ENCODE results near the gene SH3RF3. TPM values are rescaled to one million over a fixed set of nuclear protein-coding genes. Genes with fewer than 3 reads are reported as not detected.

SH3RF3 gene
- total and polyA plus RNA-seq, 2 of the 13 experiments (the other 11 are each of a cell fraction or from before 2014, with no cell fraction given) = 0.04 TPM; not detected in 1

DNA sequence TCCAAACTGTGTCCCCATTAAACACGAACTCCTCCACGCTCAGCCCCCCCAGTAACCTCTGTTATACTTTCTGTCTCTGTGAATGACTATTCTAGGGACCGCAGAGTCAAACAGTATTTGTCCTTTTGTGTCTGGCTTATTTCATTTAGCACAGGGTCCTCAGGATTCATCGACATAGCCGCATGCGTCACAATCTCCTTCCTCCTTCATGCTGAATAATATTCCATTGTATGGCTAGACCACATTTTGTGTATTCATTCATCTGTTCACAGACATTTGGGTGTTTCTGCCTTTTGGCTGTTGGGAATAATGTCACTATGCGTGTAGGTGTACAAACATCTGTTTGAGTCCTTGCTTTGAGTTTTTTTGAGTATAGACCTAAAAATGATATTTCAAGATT lies 80.9 kb downstream of the SH3RF3 start:
- H4K20me1 ChIP-seq (ENCODE audit: insufficient read depth, low read length) = no peaks in the 10 kb centered on the region
- ChIA-PET CTCF (ENCODE audit: low intra/inter-chr PET ratio, low total read pairs) (no interaction called here), POLR2A (no interaction called here)
- BruUV-seq (replicated peaks) = no TSS peak
- in situ Hi-C loops (cut with HindIII; ENCODE audit: extremely low pct_ligation_motif_present, low pct_unique_long_range_greater_than_20kb) (no loop called here), intact Hi-C loops (cut with micrococcal nuclease; ENCODE audit: unreplicated experiment) (loop anchor here (5.0 kb wide), 1 partner anchor 1667 kb away; no protein-coding TSS in a partner anchor)
- TF ChIP-seq FOXP1 (IDR thresholded peaks at IDR 0.05) = no peak
- TF ChIP-seq FOXP1 (CRISPR knock-in tag; IDR thresholded peaks at IDR 0.05) = no peak
- no peak for TF ChIP-seq ZNF546 (CRISPR knock-in tag; conservative IDR thresholded peaks at IDR 0.05)
- no peak for TF ChIP-seq ZMYM3 (CRISPR knock-in tag; IDR thresholded peaks at IDR 0.05)
- no peak for TF ChIP-seq ELF1 (CRISPR knock-in tag; IDR thresholded peaks at IDR 0.05)
- no peak for FAIRE-seq
- H3K4me2 ChIP-seq (ENCODE audit: low read depth, low read length) = no peak overlapping the region
- no peak overlapping the region for H3K27ac ChIP-seq (ENCODE audit: extremely low read length, insufficient read depth, low read length)
- no peaks in the 10 kb centered on the region for H3K79me2 ChIP-seq (ENCODE audit: insufficient read depth, low read length)
- ATAC-seq = no peak
- no peaks in the 10 kb centered on the region for H3K36me3 ChIP-seq (replicated peaks in 1 of 2; ENCODE audit: control insufficient read depth in 1 of 2, insufficient read depth in 2 of 2, low read length in 2 of 2)
- peaks cover 19% of the 10 kb centered on the region for H3K4me1 ChIP-seq (ENCODE audit: insufficient read depth, low read length)
- WGBS (ENCODE audit: low lambda C conversion rate) = 65% methylated on average over 7 of the region's 7 CpGs
- H3K9me3 ChIP-seq (ENCODE audit: low read length) = no peaks in the 10 kb centered on the region
- DNase-seq (ENCODE audit: low spot score) = no peak
- no peak overlapping the region for H3K9ac ChIP-seq (ENCODE audit: insufficient read depth, low read depth, low read length)
- peaks cover 0 to 9% of the 10 kb centered on the region in 2 experiments; a peak in 2 of 5 replicates for H3K27me3 ChIP-seq (ENCODE audit: control insufficient read depth in 1 of 2, insufficient read depth in 2 of 2, low read length in 2 of 2)
- no peak overlapping the region for H2AFZ ChIP-seq (ENCODE audit: low read length)
- no peak overlapping the region for H3K4me3 ChIP-seq (replicated peaks in 1 of 3; ENCODE audit: insufficient read depth in 1 of 3, low read depth in 2 of 3, low read length in 3 of 3)

- peaks cover 19% of the 10 kb centered on the region for H3K4me1 ChIP-seq (ENCODE audit: insufficient read depth, low read length)
- DNase-seq (ENCODE audit: low spot score) = no peak
- intact Hi-C loops (cut with micrococcal nuclease; ENCODE audit: unreplicated experiment) = loop anchor here (5.0 kb wide), 1 partner anchor 1667 kb away; no protein-coding TSS in a partner anchor
- TF ChIP-seq, protein P1, sequence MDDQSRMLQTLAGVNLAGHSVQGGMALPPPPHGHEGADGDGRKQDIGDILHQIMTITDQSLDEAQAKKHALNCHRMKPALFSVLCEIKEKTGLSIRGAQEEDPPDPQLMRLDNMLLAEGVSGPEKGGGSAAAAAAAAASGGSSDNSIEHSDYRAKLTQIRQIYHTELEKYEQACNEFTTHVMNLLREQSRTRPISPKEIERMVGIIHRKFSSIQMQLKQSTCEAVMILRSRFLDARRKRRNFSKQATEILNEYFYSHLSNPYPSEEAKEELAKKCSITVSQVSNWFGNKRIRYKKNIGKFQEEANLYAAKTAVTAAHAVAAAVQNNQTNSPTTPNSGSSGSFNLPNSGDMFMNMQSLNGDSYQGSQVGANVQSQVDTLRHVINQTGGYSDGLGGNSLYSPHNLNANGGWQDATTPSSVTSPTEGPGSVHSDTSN (CRISPR knock-in tag; IDR thresholded peaks at IDR 0.05; ENCODE audit: borderline replicate concordance) = no peak
- no peak for TF ChIP-seq KLF15 (CRISPR knock-in tag; IDR thresholded peaks at IDR 0.05; ENCODE audit: borderline replicate concordance)
- no peak for TF ChIP-seq NR1H2 (CRISPR knock-in tag; IDR thresholded peaks at IDR 0.05; ENCODE audit: borderline replicate concordance, low read depth)
- no peak for TF ChIP-seq NFE2 (CRISPR knock-in tag; IDR thresholded peaks at IDR 0.05)
- TF ChIP-seq HNRNPH1 (optimal IDR thresholded peaks at IDR 0.05; ENCODE audit: low read depth, low read length) = no peak
- TF ChIP-seq MIXL1 (CRISPR knock-in tag; IDR thresholded peaks at IDR 0.05) = no peak
- no peak for TF ChIP-seq TRAFD1 (CRISPR knock-in tag; IDR thresholded peaks at IDR 0.05; ENCODE audit: borderline replicate concordance)
- TF ChIP-seq HNRNPK (IDR thresholded peaks at IDR 0.05; ENCODE audit: low read depth, low read length, poor library complexity, severe bottlenecking) = no peak
- TF ChIP-seq SYNCRIP (IDR thresholded peaks at IDR 0.05; ENCODE audit: insufficient read depth, low read depth, low read length) = no peak
- TF ChIP-seq HMG20A (CRISPR knock-in tag; IDR thresholded peaks at IDR 0.05; ENCODE audit: borderline replicate concordance) = no peak
- no peak for TF ChIP-seq ZNF557 (CRISPR knock-in tag; IDR thresholded peaks at IDR 0.05)
- TF ChIP-seq PHF20 (CRISPR knock-in tag; IDR thresholded peaks at IDR 0.05) = no peak
- TF ChIP-seq NFYC (CRISPR knock-in tag; IDR thresholded peaks at IDR 0.05) = no peak
Measured at GRCh38 chr2:109210431-109211200, 81.6 kb downstream of the SH3RF3 start.

More at GRCh38 chr2:109210431-109211200, 81.6 kb downstream of the SH3RF3 start:
- Histone ChIP-seq H3K9me3 (ENCODE audit: low read length) (no peaks in the 10 kb centered on the region), H4K20me1 (ENCODE audit: insufficient read depth, low read length) (no peaks in the 10 kb centered on the region), H3K27me3 (ENCODE audit: control insufficient read depth in 1 of 2, insufficient read depth in 2 of 2, low read length in 2 of 2) (peaks cover 0 to 9% of the 10 kb centered on the region in 2 experiments; a peak in 2 of 5 replicates), H2AFZ (ENCODE audit: low read length) (no peak overlapping the region), H3K36me3 (replicated peaks in 1 of 2; ENCODE audit: control insufficient read depth in 1 of 2, insufficient read depth in 2 of 2, low read length in 2 of 2) (no peaks in the 10 kb centered on the region), H3K4me3 (replicated peaks in 1 of 3; ENCODE audit: insufficient read depth in 1 of 3, low read depth in 2 of 3, low read length in 3 of 3) (no peak overlapping the region), H3K79me2 (ENCODE audit: insufficient read depth, low read length) (no peaks in the 10 kb centered on the region), H3K9ac (ENCODE audit: insufficient read depth, low read depth, low read length) (no peak overlapping the region), H3K4me2 (ENCODE audit: low read depth, low read length) (no peak overlapping the region), H3K27ac (ENCODE audit: extremely low read length, insufficient read depth, low read length) (no peak overlapping the region)
- no TSS peak for BruUV-seq (replicated peaks)
- ChIA-PET POLR2A (no interaction called here), CTCF (ENCODE audit: low intra/inter-chr PET ratio, low total read pairs) (no interaction called here)
- ATAC-seq (no peak), FAIRE-seq (no peak)
- 20% methylated on average over 7 of the region's 7 CpGs for WGBS (ENCODE audit: low lambda C conversion rate)
- in situ Hi-C loops (cut with HindIII; ENCODE audit: extremely low pct_ligation_motif_present, low pct_unique_long_range_greater_than_20kb) = no loop called here
